WI38 (cell line): Measurements from ENCODE around the gene P2RY14.

ENCODE experiments used
- H3K4me3 ChIP-seq: 2 replicates; pipeline ENCODE4 v1.5.1; 2011; ENCODE audit warnings: low read depth, mild to moderate bottlenecking, control low read depth, low read length
- CTCF ChIP-seq: IDR thresholded peaks from 2 replicates; pipeline ENCODE4 v1.5.1; 2012; ENCODE audit warnings: low read depth, mild to moderate bottlenecking, control low read depth, low read length

P2RY14 gene

GRCh38 chr3:151309566-151309965 is 31.2 kb upstream of the P2RY14 start:
- no peak overlapping the region for H3K4me3 ChIP-seq
- TF ChIP-seq CTCF: no peak

- TF ChIP-seq CTCF: no peak
- H3K4me3 ChIP-seq: no peak overlapping the region
Measured at GRCh38 chr3:151307583-151308488, 29.5 kb upstream of the P2RY14 start.

- no peak for TF ChIP-seq CTCF
- H3K4me3 ChIP-seq: no peak overlapping the region
Measured at GRCh38 chr3:151307131-151307530, 28.8 kb upstream of the P2RY14 start.

GRCh38 chr3:151306168-151306810 is 27.9 kb upstream of the P2RY14 start:
- H3K4me3 ChIP-seq: no peak overlapping the region
- TF ChIP-seq CTCF: no peak

DNA sequence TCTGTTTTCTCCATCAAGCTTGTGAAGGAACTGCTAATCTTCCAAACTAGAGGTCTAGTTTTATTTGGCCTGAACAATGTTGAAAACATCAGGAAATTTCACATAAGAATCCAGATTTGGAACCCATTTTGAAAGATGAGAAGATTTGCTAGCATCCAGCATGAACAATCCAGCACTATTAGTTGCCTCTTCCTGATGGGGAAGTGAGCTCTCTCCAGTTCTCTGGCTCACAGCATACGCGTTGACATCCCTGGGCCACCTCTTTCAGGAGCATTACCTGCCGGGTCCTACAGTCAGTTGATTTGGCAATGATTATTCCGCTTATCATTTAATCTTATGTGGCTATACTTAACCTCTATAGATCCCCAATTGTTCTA is 27.4 kb upstream of the P2RY14 start:
- TF ChIP-seq CTCF: no peak
- H3K4me3 ChIP-seq: no peak overlapping the region

DNA sequence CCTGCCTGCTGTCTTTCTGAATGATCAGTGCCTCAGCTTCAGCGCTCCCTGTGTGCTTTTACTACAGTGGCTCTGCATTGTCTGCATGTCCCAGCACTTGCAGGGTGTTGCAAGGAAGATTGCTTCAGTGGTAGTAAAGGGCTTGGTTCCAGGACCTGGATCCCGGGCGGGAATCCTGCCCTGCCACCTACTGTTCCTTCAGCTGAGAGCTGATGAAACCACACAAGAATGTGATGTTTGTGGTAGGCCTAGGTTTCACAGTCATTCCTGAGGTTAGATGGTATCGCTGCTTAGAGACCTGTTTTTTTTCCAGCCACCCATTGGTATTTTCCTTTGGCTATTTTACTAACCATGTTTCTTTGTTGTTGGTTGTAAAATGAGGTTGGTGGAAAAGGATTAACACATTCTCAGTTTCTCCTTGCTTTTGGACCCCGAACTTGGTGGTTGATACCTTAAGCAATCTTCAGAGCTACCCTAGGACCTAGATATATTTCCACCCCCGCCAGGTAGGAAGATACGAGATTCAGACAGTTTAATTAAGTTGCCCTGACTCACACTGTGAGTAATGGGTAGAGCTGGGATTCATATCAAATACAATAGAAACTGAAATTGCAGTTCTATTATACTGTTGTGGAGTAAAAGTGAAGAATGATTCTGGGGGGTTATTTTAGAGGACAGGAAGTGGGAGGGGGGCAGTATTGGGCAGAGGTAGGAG is 26.9 kb upstream of the P2RY14 start:
- no peak overlapping the region for H3K4me3 ChIP-seq
- TF ChIP-seq CTCF: no peak
